ENCODE results near the gene HDAC4.

The HDAC4 gene

GRCh38 chr2:239021651-239022436, 379.0 kb downstream of the HDAC4 start:
- TF ChIP-seq ZNF600 (tag by site-specific recombination; IDR thresholded peaks at IDR 0.05) = no peak
- Histone ChIP-seq H3K9me3 (ENCODE audit: control insufficient read depth, insufficient read depth, low read depth, low read length) (no peaks in the 10 kb centered on the region), H3K36me3 (ENCODE audit: control insufficient read depth in 2 of 2, insufficient read depth in 1 of 2, low read length in 2 of 2) (no peaks in the 10 kb centered on the region), H3K27ac (ENCODE audit: extremely low read depth, low read depth, low read length) (no peak overlapping the region), H3K4me1 (ENCODE audit: control insufficient read depth, insufficient read depth, low read length) (no peaks in the 10 kb centered on the region), H3K4me3 (ENCODE audit: low read depth, low read length) (no peak overlapping the region)
- ChIA-PET CTCF (interaction anchor here (0.5 kb wide), 1 partner anchor 90 kb away, joined by 3 read pairs; no protein-coding TSS in a partner anchor), POLR2A (no interaction called here)

- no peak overlapping the region for H3K4me3 ChIP-seq (ENCODE audit: low read depth, low read length)
- no peaks in the 10 kb centered on the region for H3K4me1 ChIP-seq (ENCODE audit: control insufficient read depth, insufficient read depth, low read length)
- H3K9me3 ChIP-seq (ENCODE audit: control insufficient read depth, insufficient read depth, low read depth, low read length) = no peaks in the 10 kb centered on the region
- CTCF ChIA-PET = no interaction called here
- POLR2A ChIA-PET = no interaction called here
- no peak overlapping the region for H3K27ac ChIP-seq (ENCODE audit: extremely low read depth, low read depth, low read length)
- TF ChIP-seq TSHZ1 (tag by site-specific recombination; IDR thresholded peaks at IDR 0.05; ENCODE audit: borderline replicate concordance) (no peak), ZNF292 (tag by site-specific recombination; IDR thresholded peaks at IDR 0.05; ENCODE audit: borderline replicate concordance, low read depth) (no peak), PRDM2 (tag by site-specific recombination; IDR thresholded peaks at IDR 0.05; ENCODE audit: borderline replicate concordance) (no peak), SP3 (tag by site-specific recombination; IDR thresholded peaks at IDR 0.05) (no peak), ZBTB1 (tag by site-specific recombination; IDR thresholded peaks at IDR 0.05) (no peak), OSR2 (tag by site-specific recombination; IDR thresholded peaks at IDR 0.05) (no peak), ZNF791 (tag by site-specific recombination; IDR thresholded peaks at IDR 0.05) (no peak), ZNF426 (tag by site-specific recombination; IDR thresholded peaks at IDR 0.05) (no peak), ZNF138 (tag by site-specific recombination; IDR thresholded peaks at IDR 0.05; ENCODE audit: borderline replicate concordance) (no peak), ZSCAN4 (tag by site-specific recombination; IDR thresholded peaks at IDR 0.05) (no peak), ZNF518A (tag by site-specific recombination; conservative IDR thresholded peaks at IDR 0.05; ENCODE audit: low read depth) (no peak), GLIS2 (tag by site-specific recombination; IDR thresholded peaks at IDR 0.05) (no peak), ZBTB49 (tag by site-specific recombination; IDR thresholded peaks at IDR 0.05; ENCODE audit: low read depth) (no peak), ZNF140 (tag by site-specific recombination; IDR thresholded peaks at IDR 0.05) (no peak)
- H3K36me3 ChIP-seq (ENCODE audit: control insufficient read depth in 2 of 2, insufficient read depth in 1 of 2, low read length in 2 of 2) = no peaks in the 10 kb centered on the region
Observed at GRCh38 chr2:239021224-239021623, 379.6 kb downstream of the HDAC4 start.
